WTC11 (cell line): Measurements from ENCODE around the gene GPR65. TPM values are rescaled to one million over a fixed set of nuclear protein-coding genes. Genes with fewer than 3 reads are reported as not detected.

Experiments
- ATAC-seq: fragments of 200-7000 bp; cut with Tn5 transposase; 2 replicates; pipeline ENCODE4 v1.10.0; 2021; ENCODE audit warnings: mild to moderate bottlenecking, moderate library complexity
- CTCF ChIA-PET: fragments of 300-600 bp; sonication (Branson Sonifier 250); formaldehyde crosslinking; loops from one replicate; lab custom pipeline; 2021; ENCODE audit warnings: antibody characterized with exemption; lab: Charles Lee
- POLR2A ChIA-PET: fragments of 350-600 bp; sonication (Branson Sonifier 250); formaldehyde crosslinking; loops from one replicate; lab custom pipeline; 2021; ENCODE audit warnings: antibody characterized with exemption; lab: Charles Lee
- DNase-seq: peaks from one replicate; pipeline ENCODE4 v3.0.0; 2021; ENCODE audit warnings: low spot score
- H3K27ac Mint-ChIP-seq: 2 replicates; pipeline ENCODE4 v1.8.0; 2021; ENCODE audit warnings: mixed read lengths
- H3K27me3 Mint-ChIP-seq: 2 replicates; pipeline ENCODE4 v1.8.0; 2021; ENCODE audit warnings: low read depth, mild to moderate bottlenecking, moderate library complexity, mixed read lengths
- H3K36me3 Mint-ChIP-seq: 2 replicates; pipeline ENCODE4 v1.8.0; 2021; ENCODE audit warnings: mixed read lengths
- H3K4me1 Mint-ChIP-seq: 2 replicates; pipeline ENCODE4 v1.8.0; 2022; ENCODE audit warnings: mixed read lengths
- H3K4me3 Mint-ChIP-seq: 2 replicates; pipeline ENCODE4 v1.8.0; 2021; ENCODE audit warnings: mild to moderate bottlenecking, moderate library complexity, mixed read lengths
- H3K9me3 Mint-ChIP-seq: 2 replicates; pipeline ENCODE4 v1.8.0; 2021; ENCODE audit warnings: mixed read lengths
- ELF4 ChIP-seq: sonication (generic); formaldehyde crosslinking; IDR thresholded peaks from 2 replicates; pipeline ENCODE4 v1.8.1; 2022; ENCODE audit warnings: low read depth, mild to moderate bottlenecking, moderate library complexity, missing genetic modification reagents
- ESRRA ChIP-seq: sonication (generic); formaldehyde crosslinking; IDR thresholded peaks from 2 replicates; pipeline ENCODE4 v1.8.1; 2022; ENCODE audit warnings: mild to moderate bottlenecking, missing genetic modification reagents, borderline replicate concordance
- FOXK1 ChIP-seq: sonication (generic); formaldehyde crosslinking; IDR thresholded peaks from 2 replicates; pipeline ENCODE4 v1.8.0; 2022; ENCODE audit warnings: mild to moderate bottlenecking, moderate library complexity, missing genetic modification reagents
- IRF2 ChIP-seq: sonication (generic); formaldehyde crosslinking; IDR thresholded peaks from 2 replicates; pipeline ENCODE4 v1.8.0; 2022; ENCODE audit warnings: low read depth, missing genetic modification reagents, borderline replicate concordance
- STAT6 ChIP-seq: sonication (generic); formaldehyde crosslinking; conservative IDR thresholded peaks from 2 replicates; pipeline ENCODE4 v1.8.1; 2023; ENCODE audit warnings: mild to moderate bottlenecking, low read depth, missing genetic modification reagents, moderate library complexity
- TCF7 ChIP-seq: sonication (generic); formaldehyde crosslinking; IDR thresholded peaks from 2 replicates; pipeline ENCODE4 v1.8.0; 2022; ENCODE audit warnings: mild to moderate bottlenecking, low read depth, missing genetic modification reagents, moderate library complexity
- TEAD4 ChIP-seq: sonication (generic); formaldehyde crosslinking; IDR thresholded peaks from 2 replicates; pipeline ENCODE4 v1.8.0; 2022; ENCODE audit warnings: mild to moderate bottlenecking, missing genetic modification reagents
- ZBTB43 ChIP-seq: sonication (generic); formaldehyde crosslinking; IDR thresholded peaks from 2 replicates; pipeline ENCODE4 v1.8.1; 2023; ENCODE audit warnings: mild to moderate bottlenecking, missing genetic modification reagents
- ZNF138 ChIP-seq: sonication (generic); formaldehyde crosslinking; conservative IDR thresholded peaks from 2 replicates; pipeline ENCODE4 v1.8.1; 2022; ENCODE audit warnings: mild to moderate bottlenecking, moderate library complexity, missing genetic modification reagents
- ZNF263 ChIP-seq: sonication (generic); formaldehyde crosslinking; IDR thresholded peaks from 2 replicates; pipeline ENCODE4 v1.8.1; 2022; ENCODE audit warnings: low read depth, mild to moderate bottlenecking, moderate library complexity, missing genetic modification reagents
- ZNF317 ChIP-seq: sonication (generic); formaldehyde crosslinking; IDR thresholded peaks from 2 replicates; pipeline ENCODE4 v1.8.1; 2023; ENCODE audit warnings: low read depth, mild to moderate bottlenecking, moderate library complexity, missing genetic modification reagents, borderline replicate concordance
- ZNF416 ChIP-seq: fragments of 250-450 bp; sonication (Bioruptor Pico); IDR thresholded peaks from 2 replicates; pipeline ENCODE4 v1.9.0; 2021; ENCODE audit warnings: mild to moderate bottlenecking, inconsistent platforms
- ZNF671 ChIP-seq: fragments of 250-450 bp; sonication (Bioruptor Pico); IDR thresholded peaks from 2 replicates; pipeline ENCODE4 v1.8.0; 2021; ENCODE audit warnings: mild to moderate bottlenecking
- total RNA-seq: library from RNA; stranded (reverse); gene quantifications from 3 replicates; pipeline ENCODE4 v1.2.3, GENCODE V29; 2021
- TF ChIP-seq, protein P1 (sequence below): sonication (generic); formaldehyde crosslinking; IDR thresholded peaks from 2 replicates; pipeline ENCODE4 v1.8.1; 2023; ENCODE audit warnings: mild to moderate bottlenecking, moderate library complexity, missing genetic modification reagents
- TF ChIP-seq, protein P2 (sequence below): sonication (generic); formaldehyde crosslinking; IDR thresholded peaks from 2 replicates; pipeline ENCODE4 v1.8.0; 2023; ENCODE audit warnings: missing genetic modification reagents
- TF ChIP-seq, protein P3 (sequence below): fragments of 200-600 bp; IDR thresholded peaks from 2 replicates; pipeline ENCODE4 v1.8.0; 2022; ENCODE audit warnings: antibody characterized with exemption

GPR65 gene
- total RNA-seq, 1 experiment from 2014 or later, result not detected

GRCh38 chr14:88012495-88012894, 7.6 kb downstream of the GPR65 start:
- DNase-seq (no peak), ATAC-seq (no peak)
- ChIA-PET POLR2A (no interaction called here), CTCF (interaction anchor here (1.2 to 1.5 kb wide), 2 partner anchors 156 to 229 kb away, joined by 3 to 7 read pairs; no protein-coding TSS in a partner anchor)
- no peak overlapping the region for H3K27ac Mint-ChIP-seq
- no peak overlapping the region for H3K4me3 Mint-ChIP-seq
- TF ChIP-seq ELF4 (CRISPR knock-in tag) (no peak), ZNF263 (no peak), ZNF416 (CRISPR knock-in tag) (no peak), ZNF671 (no peak), TCF7 (no peak), ZBTB43 (CRISPR knock-in tag) (no peak), ZNF317 (CRISPR knock-in tag) (no peak), ESRRA (CRISPR knock-in tag) (no peak), IRF2 (no peak)
- TF ChIP-seq, protein P1, sequence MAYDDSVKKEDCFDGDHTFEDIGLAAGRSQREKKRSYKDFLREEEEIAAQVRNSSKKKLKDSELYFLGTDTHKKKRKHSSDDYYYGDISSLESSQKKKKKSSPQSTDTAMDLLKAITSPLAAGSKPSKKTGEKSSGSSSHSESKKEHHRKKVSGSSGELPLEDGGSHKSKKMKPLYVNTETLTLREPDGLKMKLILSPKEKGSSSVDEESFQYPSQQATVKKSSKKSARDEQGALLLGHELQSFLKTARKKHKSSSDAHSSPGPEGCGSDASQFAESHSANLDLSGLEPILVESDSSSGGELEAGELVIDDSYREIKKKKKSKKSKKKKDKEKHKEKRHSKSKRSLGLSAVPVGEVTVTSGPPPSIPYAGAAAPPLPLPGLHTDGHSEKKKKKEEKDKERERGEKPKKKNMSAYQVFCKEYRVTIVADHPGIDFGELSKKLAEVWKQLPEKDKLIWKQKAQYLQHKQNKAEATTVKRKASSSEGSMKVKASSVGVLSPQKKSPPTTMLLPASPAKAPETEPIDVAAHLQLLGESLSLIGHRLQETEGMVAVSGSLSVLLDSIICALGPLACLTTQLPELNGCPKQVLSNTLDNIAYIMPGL (CRISPR knock-in tag), result no peak
- TF ChIP-seq, protein P2, sequence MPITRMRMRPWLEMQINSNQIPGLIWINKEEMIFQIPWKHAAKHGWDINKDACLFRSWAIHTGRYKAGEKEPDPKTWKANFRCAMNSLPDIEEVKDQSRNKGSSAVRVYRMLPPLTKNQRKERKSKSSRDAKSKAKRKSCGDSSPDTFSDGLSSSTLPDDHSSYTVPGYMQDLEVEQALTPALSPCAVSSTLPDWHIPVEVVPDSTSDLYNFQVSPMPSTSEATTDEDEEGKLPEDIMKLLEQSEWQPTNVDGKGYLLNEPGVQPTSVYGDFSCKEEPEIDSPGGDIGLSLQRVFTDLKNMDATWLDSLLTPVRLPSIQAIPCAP (CRISPR knock-in tag), result no peak
- H3K36me3 Mint-ChIP-seq, result no peaks in the 10 kb centered on the region
- H3K27me3 Mint-ChIP-seq, result no peaks in the 10 kb centered on the region
- peaks cover 10% of the 10 kb centered on the region for H3K9me3 Mint-ChIP-seq
- peaks cover 6% of the 10 kb centered on the region; the same call in 1 of the 2 replicates for H3K4me1 Mint-ChIP-seq

GRCh38 chr14:88013750-88014349, 8.9 kb downstream of the GPR65 start:
- DNase-seq (peak; percentile 67), ATAC-seq (peak; percentile 97)
- ChIA-PET CTCF (interaction anchor here (0.7 to 2.9 kb wide), 12 partner anchors 11 to 366 kb away, joined by 3 to 33 read pairs (median 4); no protein-coding TSS in a partner anchor), POLR2A (no interaction called here)
- Mint-ChIP-seq H3K36me3 (no peaks in the 10 kb centered on the region), H3K4me3 (no peak overlapping the region), H3K27me3 (no peaks in the 10 kb centered on the region)
- TF ChIP-seq, protein P2 (CRISPR knock-in tag), result no peak
- TF ChIP-seq, protein P3, sequence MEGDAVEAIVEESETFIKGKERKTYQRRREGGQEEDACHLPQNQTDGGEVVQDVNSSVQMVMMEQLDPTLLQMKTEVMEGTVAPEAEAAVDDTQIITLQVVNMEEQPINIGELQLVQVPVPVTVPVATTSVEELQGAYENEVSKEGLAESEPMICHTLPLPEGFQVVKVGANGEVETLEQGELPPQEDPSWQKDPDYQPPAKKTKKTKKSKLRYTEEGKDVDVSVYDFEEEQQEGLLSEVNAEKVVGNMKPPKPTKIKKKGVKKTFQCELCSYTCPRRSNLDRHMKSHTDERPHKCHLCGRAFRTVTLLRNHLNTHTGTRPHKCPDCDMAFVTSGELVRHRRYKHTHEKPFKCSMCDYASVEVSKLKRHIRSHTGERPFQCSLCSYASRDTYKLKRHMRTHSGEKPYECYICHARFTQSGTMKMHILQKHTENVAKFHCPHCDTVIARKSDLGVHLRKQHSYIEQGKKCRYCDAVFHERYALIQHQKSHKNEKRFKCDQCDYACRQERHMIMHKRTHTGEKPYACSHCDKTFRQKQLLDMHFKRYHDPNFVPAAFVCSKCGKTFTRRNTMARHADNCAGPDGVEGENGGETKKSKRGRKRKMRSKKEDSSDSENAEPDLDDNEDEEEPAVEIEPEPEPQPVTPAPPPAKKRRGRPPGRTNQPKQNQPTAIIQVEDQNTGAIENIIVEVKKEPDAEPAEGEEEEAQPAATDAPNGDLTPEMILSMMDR, result peak; percentile 77
- no peak for TF ChIP-seq ZNF138
- TF ChIP-seq FOXK1 (CRISPR knock-in tag), result no peak
- TF ChIP-seq, all 79 proteins: peak for 1
- Mint-ChIP-seq H3K9me3 (peaks cover 10% of the 10 kb centered on the region), H3K4me1 (peaks cover 10% of the 10 kb centered on the region), H3K27ac (no peak overlapping the region)

DNA sequence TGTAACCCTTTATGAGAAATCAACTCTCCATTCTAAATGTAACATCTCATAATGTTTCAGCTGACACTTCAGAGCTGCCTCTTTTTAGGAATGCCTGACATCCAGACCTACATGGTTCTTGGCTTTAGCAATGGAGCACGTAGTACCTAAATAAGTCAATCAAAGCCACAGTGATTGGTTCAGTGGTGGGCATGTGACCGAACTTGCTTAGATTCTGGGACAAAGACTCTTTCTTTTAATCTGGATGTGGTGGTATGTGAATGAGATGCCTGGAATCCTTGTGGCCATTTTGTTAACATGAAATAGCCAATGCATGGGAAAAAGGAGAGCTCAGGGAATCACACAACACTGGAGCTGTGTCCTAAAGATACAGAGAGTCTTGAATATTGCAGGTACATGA, 11.8 kb downstream of the GPR65 start:
- POLR2A ChIA-PET, result no interaction called here
- H3K27me3 Mint-ChIP-seq, result no peaks in the 10 kb centered on the region
- H3K4me1 Mint-ChIP-seq, result peaks cover 10% of the 10 kb centered on the region
- TF ChIP-seq STAT6 (CRISPR knock-in tag), result no peak
- no peak for TF ChIP-seq TEAD4 (CRISPR knock-in tag)
- ATAC-seq (no peak), DNase-seq (no peak)
- no peak overlapping the region for H3K27ac Mint-ChIP-seq
- no peak overlapping the region for H3K4me3 Mint-ChIP-seq
- peaks cover 16% of the 10 kb centered on the region for H3K9me3 Mint-ChIP-seq
- no peaks in the 10 kb centered on the region for H3K36me3 Mint-ChIP-seq
- CTCF ChIA-PET, result interaction anchor here (0.8 to 2.6 kb wide), 4 partner anchors 72 to 217 kb away, joined by 3 to 13 read pairs (median 6); no protein-coding TSS in a partner anchor
